DMS153 (cell line): ENCODE results near the gene LRRC32.

Experiments used
- DNase-seq: peaks from one replicate; lab custom pipeline; 2025; lab: John Stamatoyannopoulos, UW

Gene LRRC32

DNA sequence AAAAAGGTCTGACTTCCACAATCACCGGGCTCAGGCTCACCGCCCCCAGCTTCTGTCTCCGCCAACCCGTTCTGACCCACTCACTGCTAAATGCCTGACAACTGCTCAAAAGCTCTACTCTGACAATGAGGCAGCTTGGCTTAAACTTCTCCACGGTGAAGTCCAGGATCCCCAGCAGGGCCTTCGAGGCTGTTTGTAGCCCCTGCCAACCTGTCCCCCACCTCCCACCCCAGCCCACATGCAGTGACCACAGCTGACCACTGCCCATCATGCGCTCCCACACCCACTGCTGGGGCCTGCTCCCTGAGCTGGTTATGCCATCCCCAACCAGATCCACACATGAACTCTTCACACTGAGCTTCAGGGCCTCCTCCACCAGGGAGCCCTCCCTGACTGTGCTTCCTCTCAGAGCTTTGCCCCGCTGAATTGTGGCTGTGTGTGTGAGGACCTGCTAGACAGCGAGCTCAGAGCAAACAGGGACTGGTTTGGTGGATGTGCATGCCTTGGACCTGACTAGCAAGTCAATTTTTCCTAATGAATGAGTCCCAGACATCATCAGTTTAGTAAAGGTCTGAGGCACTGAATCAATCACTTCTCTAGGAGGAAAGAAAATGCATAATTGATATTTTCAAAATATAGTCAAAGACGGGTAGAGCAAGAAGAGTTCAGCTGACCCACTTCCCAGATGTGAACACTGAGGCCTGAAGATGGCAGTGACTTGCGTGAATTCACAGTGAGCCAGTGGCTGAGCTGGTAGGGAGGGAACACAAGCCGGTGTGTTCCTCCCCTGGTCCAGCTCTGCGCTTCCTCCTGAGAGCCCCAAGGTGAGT is 7.7 kb downstream of the LRRC32 start:
- no peak for DNase-seq

DNA sequence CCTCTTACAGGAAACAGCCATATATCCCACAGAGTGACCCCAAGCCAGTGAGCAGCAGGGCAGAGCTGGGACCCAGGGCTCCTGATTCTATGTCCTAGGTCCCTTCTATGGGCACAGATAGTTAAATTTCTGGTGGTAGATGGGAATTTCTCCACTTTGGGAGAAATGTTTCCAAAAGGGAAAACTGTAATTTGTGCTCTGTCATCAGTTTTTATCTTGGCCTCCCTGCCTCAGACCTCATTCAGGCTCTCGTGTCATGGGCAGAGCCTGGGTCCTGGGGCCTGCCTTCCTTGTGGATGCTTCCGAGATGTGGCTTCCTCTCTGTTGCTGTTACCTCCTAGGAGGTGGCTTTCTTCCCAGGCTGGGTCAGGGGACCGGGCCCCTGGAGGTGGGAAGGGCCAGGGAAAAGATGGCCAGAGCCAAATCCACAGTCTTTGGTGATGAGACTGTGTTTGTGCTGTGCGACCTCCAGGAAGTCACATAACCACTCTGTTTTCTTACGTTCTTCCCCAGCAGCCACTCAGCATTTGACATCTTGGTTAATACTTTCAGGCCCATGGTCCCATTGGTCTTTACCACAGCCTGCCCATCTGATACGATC is 8.6 kb downstream of the LRRC32 start:
- DNase-seq: no peak

DNA sequence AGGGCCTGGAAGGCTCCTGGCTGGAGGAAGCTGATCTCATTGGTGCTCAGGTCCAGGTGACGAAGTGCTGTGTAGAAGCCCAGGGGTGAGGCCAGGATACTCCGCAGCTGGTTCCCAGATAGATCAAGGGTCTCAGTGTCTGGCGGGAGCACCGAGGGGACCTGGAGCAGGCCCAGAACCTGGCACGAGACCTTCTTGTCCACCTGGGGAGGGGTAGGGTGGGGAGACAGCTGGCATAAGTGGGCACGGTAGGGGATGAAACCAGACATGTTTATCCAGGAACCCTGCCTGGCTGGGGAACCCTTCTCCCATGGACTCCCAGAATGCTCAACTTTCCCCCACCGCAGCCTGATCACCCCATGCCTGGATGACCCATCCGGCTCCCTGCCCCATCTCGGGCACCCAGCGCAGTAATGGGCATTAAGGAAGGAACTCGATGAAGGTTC is 9.2 kb downstream of the LRRC32 start:
- DNase-seq: no peak

DNA sequence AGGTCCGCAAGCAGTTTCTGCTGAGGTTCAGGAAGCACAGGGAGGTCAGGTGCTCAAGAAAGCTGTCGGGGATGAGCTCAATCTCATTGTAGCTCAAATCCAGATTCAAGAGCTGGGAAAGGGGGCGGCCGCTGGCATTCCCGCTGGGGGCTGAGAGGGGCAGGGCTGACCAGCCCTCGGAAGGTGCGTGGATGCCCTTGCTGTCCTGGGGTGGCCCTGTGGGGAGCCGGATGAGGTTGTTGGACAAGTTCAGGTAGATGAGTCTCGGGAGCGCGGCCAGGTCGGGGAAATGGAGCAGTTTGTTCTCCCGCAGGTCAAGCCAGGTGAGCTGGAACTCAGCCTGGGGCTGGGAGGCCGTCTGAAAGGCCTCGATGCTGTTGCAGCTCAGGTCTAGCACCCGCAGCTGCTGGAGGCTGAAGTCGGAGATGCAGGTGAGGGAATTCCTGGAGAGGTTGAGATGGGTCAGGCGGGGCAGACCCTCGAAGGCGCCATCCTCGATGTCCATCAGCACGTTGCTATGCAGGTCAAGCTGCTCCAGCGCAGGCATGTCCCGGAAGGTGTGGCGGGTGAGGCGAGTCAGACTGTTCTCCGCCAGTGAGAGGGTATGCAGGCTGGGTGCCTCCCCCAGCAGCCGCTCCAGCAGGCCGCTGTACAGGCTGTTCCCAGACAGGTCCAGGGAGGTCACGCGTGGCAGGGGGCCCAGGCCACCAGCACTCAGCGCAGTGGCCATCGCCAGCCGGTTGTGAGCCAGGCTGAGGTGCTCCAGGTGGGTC is 9.8 kb downstream of the LRRC32 start:
- DNase-seq: no peak

DNA sequence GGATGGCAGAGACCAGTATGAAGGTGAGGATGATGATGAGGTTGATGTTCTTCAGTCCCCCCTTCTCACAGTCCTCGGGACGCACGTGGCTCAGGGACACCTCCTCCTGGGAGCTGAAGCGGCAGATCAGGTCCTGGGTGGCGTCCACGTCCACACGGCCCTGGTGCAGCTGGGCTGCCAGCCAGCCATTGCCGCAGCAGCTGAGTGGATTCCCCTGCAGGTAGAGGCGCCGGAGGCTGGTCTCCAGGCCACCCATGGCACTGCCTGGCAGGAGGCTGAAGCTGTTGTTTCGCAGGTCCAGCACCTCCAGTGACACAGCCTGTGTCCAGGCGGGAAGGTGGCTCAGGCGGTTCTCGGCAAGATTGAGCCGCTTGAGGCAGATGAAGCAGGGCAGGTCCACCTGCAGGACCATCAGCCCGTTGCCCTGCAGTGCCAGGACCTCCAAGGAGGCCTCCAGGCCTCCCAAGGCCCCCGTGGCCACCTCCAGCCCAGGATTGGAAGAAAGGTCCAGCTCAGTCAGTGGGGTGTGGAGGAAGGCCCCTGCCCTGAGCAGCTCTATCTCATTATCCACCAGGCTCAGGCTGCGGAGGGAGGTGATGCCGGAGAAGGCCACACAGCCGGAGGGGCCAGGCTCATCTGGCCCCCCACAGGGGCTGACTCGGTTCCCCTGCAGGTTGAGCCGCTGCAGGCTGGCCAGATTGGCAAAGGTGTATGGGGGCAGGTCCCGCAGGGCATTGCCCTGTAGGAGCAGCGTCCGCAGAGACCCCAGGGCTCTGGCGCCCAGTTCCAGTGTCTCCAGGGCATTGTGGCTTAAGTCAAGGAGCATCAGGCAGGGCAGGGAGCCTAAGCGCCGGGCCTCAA is 10.6 kb downstream of the LRRC32 start:
- DNase-seq: no peak

DNA sequence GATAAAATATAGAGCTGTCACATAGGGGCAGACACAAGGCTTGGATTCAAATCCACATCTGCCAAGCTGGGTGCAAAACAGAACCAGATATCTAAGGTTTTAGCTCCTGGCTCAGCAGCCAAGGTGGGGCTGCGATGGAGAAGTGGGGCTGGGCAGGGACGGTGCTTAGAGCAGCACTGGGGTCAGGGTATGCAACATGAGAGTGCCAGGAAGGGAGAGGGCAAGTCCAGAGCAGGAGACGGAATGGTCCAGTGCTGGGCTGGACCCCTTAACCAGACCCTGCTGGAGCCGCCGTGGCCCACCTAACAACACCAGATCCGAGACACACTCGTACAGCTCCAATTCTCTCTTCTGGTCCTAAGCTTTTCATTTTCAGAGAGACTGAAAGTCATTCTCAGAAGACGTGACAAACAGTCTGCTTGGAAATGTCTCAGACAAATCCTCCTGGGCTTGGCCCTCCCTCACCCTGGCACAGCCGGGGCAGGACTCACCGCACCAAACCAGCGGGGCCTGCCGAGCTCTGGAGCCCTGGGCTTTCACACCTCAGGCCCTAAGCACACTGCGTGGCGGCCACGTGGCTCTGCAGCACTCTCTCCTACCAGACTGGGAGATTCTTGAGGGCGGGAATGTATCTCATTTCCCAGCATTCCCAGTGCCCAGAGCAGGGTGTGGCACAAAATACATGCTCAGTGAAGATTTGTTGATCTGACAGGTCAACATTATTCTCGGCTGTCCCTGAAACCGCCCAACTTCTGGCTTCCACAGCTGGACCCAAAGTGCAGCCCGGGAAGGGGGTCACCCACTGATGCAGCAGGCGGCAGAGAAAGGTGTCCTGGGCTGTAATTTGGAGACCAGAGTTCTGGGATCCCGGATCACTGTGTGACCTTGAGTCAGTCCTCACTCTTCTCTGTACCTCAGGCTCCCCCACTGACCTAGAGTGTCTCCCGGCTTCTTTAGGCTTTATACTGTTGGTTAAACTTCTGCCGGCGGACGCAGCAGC is 11.6 kb downstream of the LRRC32 start:
- DNase-seq: no peak

DNA sequence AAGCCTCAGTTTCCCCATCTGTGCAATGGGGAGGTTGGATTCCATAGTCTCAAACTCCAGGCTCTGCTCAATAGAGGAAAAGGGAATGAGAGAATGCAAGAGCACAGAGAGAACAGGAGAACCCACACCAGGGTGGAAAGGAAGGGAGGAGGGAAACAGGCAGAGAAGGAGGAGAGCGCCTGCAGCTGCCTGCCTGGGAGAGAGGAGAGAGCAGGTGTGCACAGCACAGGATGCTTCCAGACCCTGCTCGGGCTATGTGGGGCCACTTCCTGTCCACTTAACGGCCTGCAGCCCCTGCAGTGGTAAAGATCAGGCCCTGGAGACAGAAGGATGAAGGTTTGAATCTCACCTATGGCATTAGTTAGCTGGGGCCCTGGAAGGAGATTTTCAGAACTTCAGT is 12.3 kb downstream of the LRRC32 start:
- DNase-seq: no peak

DNA sequence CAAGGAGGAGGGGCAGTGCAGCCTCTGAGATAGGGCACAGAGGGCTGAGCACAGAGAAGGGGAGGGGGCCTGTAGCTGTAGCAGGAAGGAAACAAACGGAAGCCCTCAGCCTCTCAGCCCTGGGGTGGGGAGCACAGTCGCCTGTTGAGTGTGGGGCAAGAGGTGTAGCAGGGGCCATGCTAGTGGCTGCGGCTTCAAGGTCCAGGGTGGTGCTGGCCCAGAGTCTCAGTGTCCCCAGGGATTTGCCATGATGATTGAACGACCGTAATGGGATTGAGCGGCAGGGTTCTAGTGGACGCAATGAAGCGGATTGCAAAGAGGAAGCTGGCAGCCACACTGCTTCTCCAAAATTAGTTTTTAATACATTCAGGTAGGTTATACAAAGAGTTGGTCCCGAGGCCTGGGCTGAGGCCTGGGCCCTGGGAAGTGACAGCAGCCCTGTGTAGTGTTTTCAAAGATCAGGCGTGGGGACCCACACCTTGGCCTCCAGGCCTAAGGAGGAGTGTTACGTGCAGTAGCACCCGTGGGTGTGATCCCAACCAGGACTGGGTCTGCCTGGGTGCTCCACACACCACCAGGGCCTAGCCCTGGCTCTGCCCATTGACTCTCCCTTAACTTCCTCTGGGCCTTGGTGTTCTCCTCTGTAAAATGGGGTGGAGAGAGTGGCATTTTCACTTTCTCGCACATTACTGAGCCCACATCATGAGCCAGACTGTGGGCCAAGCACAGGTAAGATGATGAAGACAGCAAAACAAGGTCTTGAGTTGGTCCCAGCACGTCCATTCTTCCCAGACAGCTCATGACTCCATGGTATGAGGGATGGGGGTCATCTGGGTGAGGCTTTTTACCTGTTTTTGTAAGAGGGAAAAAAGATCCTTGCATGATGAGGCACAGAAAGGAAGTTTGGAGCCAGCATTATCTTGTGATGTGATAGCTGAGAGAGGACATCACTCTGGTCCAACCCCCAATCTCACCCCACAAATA is 13.1 kb downstream of the LRRC32 start:
- no peak for DNase-seq

DNA sequence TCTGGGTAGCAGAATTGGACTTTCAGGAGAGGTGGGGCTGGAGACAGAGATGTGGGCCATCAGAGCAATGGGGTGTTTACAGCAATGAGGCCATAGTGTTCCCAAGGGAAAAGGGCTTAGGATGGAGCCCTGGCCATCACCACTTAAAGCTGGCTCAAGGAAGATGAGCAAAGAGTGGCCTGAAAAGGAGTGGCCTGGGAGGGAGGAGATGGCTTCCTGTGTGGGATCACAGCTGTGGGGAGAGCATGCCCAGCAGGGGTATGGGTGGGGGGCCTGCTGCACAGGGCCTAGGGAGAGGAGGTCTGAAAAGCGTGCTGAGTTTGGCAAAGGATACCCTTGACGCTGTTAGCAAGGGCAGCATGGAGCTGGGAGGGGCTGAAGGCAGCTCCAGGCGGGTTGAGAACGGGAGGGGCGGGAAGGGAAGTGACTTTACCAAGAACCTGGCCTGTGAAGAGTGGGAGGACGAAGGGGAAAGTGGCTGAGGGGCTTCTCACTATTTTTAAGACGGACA is 13.9 kb downstream of the LRRC32 start:
- no peak for DNase-seq

DNA sequence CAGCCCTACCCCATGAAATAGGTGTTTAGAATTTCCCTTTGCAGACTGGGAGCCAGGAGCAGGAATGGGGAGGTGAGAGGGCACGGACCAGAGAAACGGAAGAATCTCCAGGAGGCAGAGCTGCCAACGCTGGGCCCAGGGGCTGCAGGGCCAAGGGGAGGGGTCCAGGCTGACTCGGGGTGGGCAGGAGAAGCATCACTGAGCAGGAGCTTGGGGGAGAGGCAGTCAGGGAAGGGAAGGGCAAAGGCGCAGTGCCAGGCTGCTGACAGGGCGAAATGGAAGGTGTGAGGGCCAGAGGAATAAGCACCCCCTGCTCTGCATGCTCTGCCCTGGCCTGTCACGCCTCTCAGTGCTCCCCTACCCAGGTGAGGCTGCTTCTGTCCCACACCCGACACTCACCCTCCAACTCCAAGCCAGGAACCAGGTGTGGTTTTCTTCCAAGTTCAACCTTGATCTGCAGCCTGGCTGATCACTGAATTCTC is 14.5 kb downstream of the LRRC32 start:
- DNase-seq: no peak

DNA sequence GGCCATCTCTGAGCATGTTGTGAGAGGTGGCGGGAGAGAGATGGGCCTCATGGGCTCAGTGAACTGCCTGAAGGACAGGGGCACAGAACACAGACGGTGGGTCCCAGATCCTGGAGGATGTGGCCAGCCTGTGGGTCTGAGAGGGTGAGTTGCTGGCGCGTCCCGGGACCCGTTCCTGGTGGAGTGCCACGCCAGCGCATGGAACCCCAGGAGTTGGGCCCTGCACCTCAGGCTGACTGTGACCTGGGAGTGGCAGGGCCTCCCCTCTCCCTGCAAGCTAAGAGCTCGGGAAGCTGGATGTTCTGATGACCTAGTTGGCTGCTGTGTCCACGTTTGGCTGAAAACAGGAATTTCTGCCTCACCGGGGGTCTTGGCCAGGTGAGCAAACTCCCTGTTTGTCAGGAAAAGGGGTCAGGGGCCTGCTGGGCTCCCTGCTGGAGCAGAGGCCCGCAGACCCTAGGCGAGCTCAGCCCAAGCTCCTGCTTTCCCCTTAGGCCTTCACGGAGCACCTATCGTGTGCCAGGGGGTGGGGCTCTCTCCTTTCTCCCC is 15.0 kb downstream of the LRRC32 start:
- no peak for DNase-seq

DNA sequence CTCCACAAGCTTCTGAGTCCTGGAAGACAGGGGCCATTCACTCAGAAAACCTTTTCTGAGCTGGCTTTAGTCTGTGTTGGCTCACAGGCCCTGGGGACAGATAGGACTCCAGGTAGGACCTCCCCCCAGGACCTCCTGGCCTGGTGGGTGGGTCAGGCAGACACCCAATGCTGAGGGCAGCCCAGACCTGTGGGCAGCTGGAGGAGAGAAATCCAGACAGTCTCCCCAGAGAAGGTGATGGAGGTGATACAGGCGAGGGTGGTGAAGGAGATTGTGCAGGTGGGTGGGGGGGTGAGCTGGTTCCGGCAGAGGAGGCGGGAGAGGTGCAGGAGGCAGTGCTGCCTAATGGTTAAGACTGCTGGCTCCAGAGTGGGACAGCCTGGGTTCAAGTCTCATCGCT is 15.6 kb downstream of the LRRC32 start:
- no peak for DNase-seq

DNA sequence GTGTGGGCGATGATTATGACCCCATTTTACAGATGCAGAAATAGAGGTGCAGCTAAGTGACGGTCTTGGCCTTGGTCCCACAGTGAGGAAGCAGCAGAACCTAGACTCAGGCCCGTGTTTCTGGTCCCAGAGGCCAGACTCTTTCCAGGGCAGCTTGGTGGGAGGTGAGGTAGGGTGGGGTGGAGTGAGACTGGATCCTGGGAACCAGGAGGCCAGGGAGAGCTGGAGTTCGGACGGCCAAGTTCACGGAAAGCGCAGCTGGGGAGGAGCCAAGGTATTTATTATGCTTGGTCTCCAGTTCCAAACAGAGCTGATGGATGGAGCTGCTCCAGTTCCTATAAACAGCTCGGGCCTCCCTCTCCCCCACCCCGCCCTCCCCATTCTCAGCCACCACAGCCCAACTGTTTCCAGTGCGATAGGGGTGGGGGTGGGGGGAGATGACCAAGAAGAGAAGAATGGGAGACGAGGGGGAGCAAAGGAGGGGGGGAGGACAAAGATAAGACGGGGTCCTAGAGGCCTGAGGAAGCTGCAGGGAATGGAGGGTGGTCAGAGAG is 16.2 kb downstream of the LRRC32 start:
- no peak for DNase-seq

DNA sequence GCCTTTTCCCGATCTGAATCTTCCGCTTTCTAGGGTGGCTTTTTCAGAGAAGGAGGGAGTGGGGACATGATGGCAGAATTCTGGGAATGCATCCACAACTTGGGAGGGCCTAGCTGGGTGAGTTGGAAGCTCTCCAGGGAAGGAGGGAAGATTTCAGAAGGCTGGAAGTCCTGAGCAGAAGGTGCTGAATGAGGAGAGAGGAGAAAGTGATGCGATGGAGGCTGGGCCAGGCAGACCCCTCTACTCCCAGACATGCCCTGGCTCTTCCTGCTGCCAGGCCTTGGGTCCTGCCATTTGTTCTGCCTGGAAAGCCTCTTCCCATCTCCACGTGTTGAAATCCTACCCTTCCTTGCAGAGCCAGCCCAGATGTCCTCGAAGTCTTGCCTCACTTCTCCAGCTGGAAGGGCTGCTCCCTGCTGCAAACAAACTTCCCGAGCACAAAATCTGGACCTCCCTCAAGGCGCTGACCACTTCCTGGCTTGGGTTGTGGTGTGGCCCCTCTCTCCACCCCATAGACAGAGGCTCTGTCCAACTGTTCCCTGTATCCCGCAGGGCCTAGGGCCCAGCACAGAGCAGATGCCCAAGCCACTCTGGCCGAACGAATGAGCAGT is 16.8 kb downstream of the LRRC32 start:
- DNase-seq: no peak

DNA sequence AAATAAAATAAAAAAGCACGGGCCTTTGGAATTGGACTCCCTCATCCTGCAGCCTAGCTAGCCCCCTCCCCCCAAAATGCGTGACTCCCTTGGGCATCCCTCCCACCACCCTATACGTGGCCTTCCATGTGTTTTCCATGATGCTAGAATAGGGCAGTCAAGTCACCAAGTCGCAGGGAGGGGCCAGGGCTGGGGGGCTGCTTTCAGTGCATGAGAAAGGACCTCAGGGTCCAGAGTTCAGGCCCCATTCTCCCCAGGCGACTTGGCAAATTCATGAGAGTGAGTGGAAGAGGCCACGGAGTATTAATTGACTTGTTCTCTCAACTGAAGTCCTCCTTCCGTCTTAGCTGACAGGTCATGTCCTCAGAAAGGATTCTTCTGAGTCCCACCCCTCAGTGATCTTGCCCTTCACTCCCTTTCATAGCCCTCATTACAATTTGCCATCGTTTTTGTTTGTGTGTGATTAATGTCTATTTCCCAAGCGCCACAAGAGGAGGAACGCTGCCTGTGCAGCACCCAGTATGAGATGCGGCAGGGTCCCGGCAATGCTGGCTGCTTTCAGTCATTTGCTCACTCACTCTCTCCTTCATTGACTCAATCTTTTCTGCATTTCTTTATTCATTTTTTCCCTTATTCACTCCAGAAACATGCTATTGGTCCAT is 17.4 kb downstream of the LRRC32 start:
- no peak for DNase-seq

DNA sequence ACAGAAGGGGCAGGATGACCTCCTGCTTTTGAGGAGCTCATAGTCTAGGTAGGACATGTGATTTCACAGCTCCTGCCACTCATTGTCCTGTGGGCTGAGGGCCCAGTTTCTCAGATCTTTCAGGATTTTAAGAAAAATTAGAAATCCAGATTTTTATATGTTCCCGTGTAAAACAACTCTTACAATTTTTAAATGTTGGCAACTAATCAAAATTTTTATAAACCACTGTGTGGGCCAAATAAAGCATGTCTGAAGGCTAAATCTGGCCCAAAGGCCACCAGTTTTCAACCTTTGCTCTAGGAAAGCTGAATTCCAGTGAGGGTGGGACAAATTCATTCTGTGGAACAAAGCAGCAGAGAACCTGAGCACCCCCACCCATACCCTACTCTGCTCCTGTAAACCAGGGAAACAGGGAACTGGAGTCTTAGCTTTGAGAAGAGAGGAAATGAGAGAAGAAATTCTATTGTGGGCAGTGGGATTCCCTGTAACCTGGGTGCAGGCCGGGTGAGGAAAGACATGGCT is 20.6 kb downstream of the LRRC32 start:
- DNase-seq: no peak

DNA sequence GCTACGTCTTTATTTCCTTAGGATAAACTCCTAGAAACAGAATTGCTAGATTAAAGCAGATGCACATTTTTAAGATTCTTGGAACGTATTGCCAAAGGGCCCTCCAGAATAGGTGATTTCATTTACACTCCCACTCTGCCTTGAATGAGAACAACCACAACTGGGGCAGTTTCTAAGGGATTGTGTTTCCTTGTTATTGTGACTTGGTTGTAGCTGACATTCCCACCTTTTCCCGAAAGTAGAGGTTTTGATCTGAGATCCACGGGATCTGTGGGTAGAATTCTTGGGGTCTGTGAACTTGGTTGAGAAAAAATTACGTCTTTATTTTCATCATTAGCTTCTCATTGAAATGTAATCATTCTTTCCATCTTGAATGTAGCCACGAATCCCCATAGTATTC is 21.5 kb downstream of the LRRC32 start:
- DNase-seq: no peak
